Measurements from ENCODE around the gene HOXD12. TPM values are rescaled to one million over a fixed set of nuclear protein-coding genes. Genes with fewer than 3 reads are reported as not detected.
A peak's percentile ranks its signal among the peaks of the same experiment; 100 is the strongest.

HOXD12 gene
- total RNA-seq, 1 donor from 2014 or later, result 0.27 TPM

DNA sequence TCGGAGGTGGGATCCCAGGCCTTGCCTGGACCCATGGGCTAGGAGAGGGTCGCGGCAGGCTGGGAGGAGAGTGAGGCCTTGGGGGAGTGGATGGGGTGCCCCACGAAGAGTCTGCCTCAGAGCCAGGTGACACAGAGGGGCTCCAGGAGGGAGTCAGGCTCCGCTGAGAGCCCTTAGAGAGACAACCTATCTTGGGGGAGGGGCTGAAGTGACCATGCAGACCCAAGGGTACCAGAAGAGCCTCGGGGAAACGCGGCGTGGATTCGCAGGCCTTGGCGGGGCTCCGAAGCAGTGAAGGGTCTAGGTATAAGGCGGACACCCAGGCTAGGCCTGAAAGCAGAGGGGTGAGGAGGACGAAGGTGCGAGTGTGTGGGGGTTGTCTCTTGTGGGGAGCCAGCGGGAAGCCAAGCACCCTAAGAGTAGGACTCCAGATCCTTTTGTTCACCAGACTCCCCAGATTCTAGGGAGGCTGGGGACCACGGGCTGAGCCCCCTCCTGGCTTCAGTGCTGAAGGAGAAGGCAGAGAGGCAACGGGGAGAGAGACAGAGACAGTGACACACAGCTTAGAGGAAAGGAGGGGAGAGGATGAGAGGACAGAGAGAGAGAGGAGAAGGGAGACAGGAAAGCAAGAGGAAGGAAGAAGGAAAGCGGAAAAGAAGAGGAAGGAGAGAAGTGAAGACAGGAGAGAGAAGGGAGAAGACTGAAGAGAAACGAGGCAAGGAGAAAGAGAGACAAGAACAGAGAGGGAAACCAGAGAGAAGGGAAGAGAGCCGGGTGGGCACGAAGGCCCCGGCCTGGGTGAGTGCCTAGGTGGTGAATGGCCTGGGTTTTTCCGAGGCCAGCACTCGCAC is 6.4 kb downstream of the HOXD12 start:
- no peak for DNase-seq (ENCODE audit: low spot score in 2 of 2, unreplicated experiment in 2 of 2)
- peaks cover 21% of the 10 kb centered on the region for H3K4me1 Mint-ChIP-seq
- peak overlapping the region; percentile 63 for H3K4me3 Mint-ChIP-seq
- peak overlapping the region; percentile 29 for H3K27ac Mint-ChIP-seq
- TF ChIP-seq, protein P1, sequence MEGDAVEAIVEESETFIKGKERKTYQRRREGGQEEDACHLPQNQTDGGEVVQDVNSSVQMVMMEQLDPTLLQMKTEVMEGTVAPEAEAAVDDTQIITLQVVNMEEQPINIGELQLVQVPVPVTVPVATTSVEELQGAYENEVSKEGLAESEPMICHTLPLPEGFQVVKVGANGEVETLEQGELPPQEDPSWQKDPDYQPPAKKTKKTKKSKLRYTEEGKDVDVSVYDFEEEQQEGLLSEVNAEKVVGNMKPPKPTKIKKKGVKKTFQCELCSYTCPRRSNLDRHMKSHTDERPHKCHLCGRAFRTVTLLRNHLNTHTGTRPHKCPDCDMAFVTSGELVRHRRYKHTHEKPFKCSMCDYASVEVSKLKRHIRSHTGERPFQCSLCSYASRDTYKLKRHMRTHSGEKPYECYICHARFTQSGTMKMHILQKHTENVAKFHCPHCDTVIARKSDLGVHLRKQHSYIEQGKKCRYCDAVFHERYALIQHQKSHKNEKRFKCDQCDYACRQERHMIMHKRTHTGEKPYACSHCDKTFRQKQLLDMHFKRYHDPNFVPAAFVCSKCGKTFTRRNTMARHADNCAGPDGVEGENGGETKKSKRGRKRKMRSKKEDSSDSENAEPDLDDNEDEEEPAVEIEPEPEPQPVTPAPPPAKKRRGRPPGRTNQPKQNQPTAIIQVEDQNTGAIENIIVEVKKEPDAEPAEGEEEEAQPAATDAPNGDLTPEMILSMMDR (IDR thresholded peaks at IDR 0.05; ENCODE audit: unreplicated experiment), result no peak
- no peaks in the 10 kb centered on the region for H3K9me3 Mint-ChIP-seq
- no peaks in the 10 kb centered on the region for H3K36me3 Mint-ChIP-seq
- H3K27me3 Mint-ChIP-seq (ENCODE audit: low read depth), result peaks cover 90% of the 10 kb centered on the region

- DNase-seq (ENCODE audit: low spot score in 2 of 2, unreplicated experiment in 2 of 2), result peak in 1 of 2 experiments; percentile 48
These were observed 7.3 kb downstream of the HOXD12 start, which contains the start of gene HOXD11 for GRCh38 chr2:176106581-176107539. HOXD11 (plus strand) TSS chr2:176107280; CDS start chr2:176107356, 76 bp downstream.

GRCh38 chr2:176107731-176108181 is 8.2 kb downstream of the HOXD12 start:
- no peak for DNase-seq (ENCODE audit: low spot score in 2 of 2, unreplicated experiment in 2 of 2)
- Mint-ChIP-seq H3K27me3 (ENCODE audit: low read depth) (peaks cover 90% of the 10 kb centered on the region), H3K36me3 (no peaks in the 10 kb centered on the region), H3K4me3 (no peak overlapping the region), H3K4me1 (peaks cover 21% of the 10 kb centered on the region), H3K9me3 (no peaks in the 10 kb centered on the region), H3K27ac (no peak overlapping the region)
- TF ChIP-seq, protein P1 (IDR thresholded peaks at IDR 0.05; ENCODE audit: unreplicated experiment), result no peak

More at GRCh38 chr2:176106581-176107539, 7.3 kb downstream of the HOXD12 start, which contains the start of gene HOXD11:
- no peaks in the 10 kb centered on the region for H3K9me3 Mint-ChIP-seq
- TF ChIP-seq, protein P1 (IDR thresholded peaks at IDR 0.05; ENCODE audit: unreplicated experiment), result no peak
- H3K4me3 Mint-ChIP-seq, result peak within 1 kb of the TSS; percentile 63
- peaks cover 21% of the 10 kb centered on the region for H3K4me1 Mint-ChIP-seq
- peaks cover 90% of the 10 kb centered on the region for H3K27me3 Mint-ChIP-seq (ENCODE audit: low read depth)
- peak within 1 kb of the TSS; percentile 29 for H3K27ac Mint-ChIP-seq
- H3K36me3 Mint-ChIP-seq, result no peaks in the 10 kb centered on the region

- no peaks in the 10 kb centered on the region for H3K9me3 Mint-ChIP-seq
- peak overlapping the region; percentile 25 for H3K4me3 Mint-ChIP-seq
- no peak overlapping the region for H3K27ac Mint-ChIP-seq
- H3K27me3 Mint-ChIP-seq (ENCODE audit: low read depth), result peaks cover 90% of the 10 kb centered on the region
- TF ChIP-seq, protein P1 (IDR thresholded peaks at IDR 0.05; ENCODE audit: unreplicated experiment), result no peak
- no peaks in the 10 kb centered on the region for H3K36me3 Mint-ChIP-seq
- peaks cover 17% of the 10 kb centered on the region for H3K4me1 Mint-ChIP-seq
- no peak for DNase-seq (ENCODE audit: low spot score in 2 of 2, unreplicated experiment in 2 of 2)
These were observed 9.8 kb downstream of the HOXD12 start for GRCh38 chr2:176109192-176109901.

- Mint-ChIP-seq H3K9me3 (no peaks in the 10 kb centered on the region), H3K4me3 (no peak overlapping the region), H3K27ac (no peak overlapping the region), H3K4me1 (peaks cover 12% of the 10 kb centered on the region), H3K27me3 (ENCODE audit: low read depth) (peaks cover 90% of the 10 kb centered on the region), H3K36me3 (no peaks in the 10 kb centered on the region)
- TF ChIP-seq, protein P1 (IDR thresholded peaks at IDR 0.05; ENCODE audit: unreplicated experiment), result peak; percentile 35
- DNase-seq (ENCODE audit: low spot score in 2 of 2, unreplicated experiment in 2 of 2), result no peak
These were observed 10.4 kb downstream of the HOXD12 start for GRCh38 chr2:176109946-176110345.
